Measurements from ENCODE around the gene LRCH1.

The LRCH1 gene

DNA sequence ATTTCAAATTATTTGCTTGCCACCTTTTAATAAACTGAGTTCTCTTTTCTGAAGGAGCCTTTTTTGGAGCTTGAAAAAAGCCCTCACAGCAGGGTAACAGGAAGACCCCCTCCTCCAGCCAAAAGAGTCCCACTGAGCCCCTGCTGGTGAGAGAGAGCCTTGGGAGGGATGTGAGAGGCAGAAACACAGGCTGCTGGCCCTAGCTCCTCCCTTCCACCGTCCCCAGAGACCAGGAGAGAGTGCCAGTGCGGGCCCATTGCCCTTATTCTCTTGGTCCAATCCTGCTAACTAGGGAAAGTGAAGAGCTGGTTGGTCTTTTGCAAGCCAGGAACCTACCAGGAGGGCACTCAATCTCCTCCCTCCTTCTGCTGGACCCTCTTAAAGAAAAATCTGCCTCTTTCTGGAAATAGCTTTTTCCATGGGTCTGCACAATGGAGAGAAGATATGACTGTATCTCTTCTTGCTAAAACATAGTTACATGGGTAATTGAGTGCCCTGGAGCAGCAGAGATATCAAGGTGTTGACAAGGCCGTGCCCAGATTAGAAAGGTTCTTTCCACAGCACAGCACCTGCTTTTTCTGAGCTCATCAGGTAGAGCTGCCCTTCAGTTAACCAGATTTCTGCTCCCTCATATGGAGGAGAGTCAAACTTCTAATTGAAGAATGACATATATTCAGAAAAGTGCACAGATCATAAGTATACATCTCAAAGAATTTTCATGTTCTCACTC is 113.9 kb downstream of the LRCH1 start:
- no peak for TF ChIP-seq CTCF (conservative IDR thresholded peaks at IDR 0.05; ENCODE audit: control insufficient read depth, insufficient read depth, low read depth, low read length)
- H3K4me3 ChIP-seq (ENCODE audit: control insufficient read depth, low read depth, low read length): no peak overlapping the region
- DNase-seq (ENCODE audit: low read depth): no peak

DNA sequence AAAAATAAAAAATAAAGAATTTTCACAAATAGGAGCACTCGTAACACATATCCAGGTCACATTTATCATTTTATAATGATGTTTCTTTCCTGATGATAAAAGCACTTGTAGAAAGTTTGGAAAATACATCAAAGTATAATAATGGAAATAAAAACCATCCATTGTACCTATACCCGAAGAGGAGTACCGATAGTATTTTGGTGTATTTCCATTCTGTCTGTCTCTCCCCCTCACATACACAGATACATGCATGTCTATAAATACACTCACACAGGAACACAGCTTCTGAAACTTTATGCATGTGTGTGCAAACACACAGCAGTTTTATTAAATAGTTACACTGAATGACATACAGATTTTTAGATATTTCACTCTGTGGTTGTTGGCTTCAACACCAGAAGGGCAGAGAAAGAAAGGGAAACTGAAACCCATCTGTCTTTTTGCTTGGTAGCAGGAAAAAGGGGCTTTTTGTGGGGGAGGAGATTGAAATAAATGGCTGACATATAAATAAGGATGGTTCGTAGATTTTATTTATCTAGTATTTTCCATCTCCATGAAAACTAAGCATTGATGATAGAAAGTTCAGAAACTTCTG is 114.8 kb downstream of the LRCH1 start:
- H3K4me3 ChIP-seq (ENCODE audit: control insufficient read depth, low read depth, low read length): peak overlapping the region; percentile 34
- peak; percentile 24 for DNase-seq (ENCODE audit: low read depth)
- no peak for TF ChIP-seq CTCF (conservative IDR thresholded peaks at IDR 0.05; ENCODE audit: control insufficient read depth, insufficient read depth, low read depth, low read length)

- TF ChIP-seq CTCF (conservative IDR thresholded peaks at IDR 0.05; ENCODE audit: control insufficient read depth, insufficient read depth, low read depth, low read length): no peak
- DNase-seq (ENCODE audit: low read depth): peak; percentile 91
- peak overlapping the region; percentile 34 for H3K4me3 ChIP-seq (ENCODE audit: control insufficient read depth, low read depth, low read length)
These were observed 115.3 kb downstream of the LRCH1 start for GRCh38 chr13:46668302-46668720.

DNA sequence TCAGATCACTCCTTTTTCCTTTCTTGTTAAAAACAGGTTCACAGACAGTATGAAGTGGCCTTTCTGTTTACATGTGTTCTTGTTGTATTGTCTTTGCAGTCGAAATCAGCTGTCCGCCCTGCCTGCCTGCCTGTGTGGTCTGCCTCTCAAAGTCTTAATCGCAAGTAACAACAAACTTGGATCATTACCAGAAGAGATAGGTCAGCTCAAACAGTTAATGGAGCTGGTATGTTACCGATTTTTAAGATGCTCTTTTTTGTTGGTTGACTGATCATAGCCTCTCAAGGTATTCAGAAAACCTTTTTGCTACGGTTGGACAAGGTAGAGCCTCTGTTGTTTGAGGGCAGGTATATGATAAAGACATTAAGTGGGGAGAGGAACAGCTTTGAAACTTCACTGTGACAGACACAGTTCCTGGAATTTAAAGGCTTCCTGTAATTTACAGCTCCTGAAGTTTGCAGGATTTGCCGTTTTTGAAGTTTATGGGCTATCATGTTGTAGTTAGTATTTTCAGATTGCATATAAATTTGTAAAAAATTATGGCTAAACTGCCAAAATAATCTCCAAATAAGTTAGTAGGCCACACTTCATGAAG is 116.1 kb downstream of the LRCH1 start:
- DNase-seq (ENCODE audit: low read depth): no peak
- H3K4me3 ChIP-seq (ENCODE audit: control insufficient read depth, low read depth, low read length): no peak overlapping the region
- TF ChIP-seq CTCF (conservative IDR thresholded peaks at IDR 0.05; ENCODE audit: control insufficient read depth, insufficient read depth, low read depth, low read length): no peak

GRCh38 chr13:46672338-46673090 is 119.5 kb downstream of the LRCH1 start:
- DNase-seq (ENCODE audit: low read depth): no peak
- H3K4me3 ChIP-seq (ENCODE audit: control insufficient read depth, low read depth, low read length): no peak overlapping the region
- TF ChIP-seq CTCF (conservative IDR thresholded peaks at IDR 0.05; ENCODE audit: control insufficient read depth, insufficient read depth, low read depth, low read length): no peak

- H3K4me3 ChIP-seq (ENCODE audit: control insufficient read depth, low read depth, low read length): no peak overlapping the region
- TF ChIP-seq CTCF (conservative IDR thresholded peaks at IDR 0.05; ENCODE audit: control insufficient read depth, insufficient read depth, low read depth, low read length): no peak
- DNase-seq (ENCODE audit: low read depth): peak; percentile 54
These were observed 122.0 kb downstream of the LRCH1 start for GRCh38 chr13:46675016-46675415.

Measured in fibroblast of mammary gland (primary cell).